ENCODE data around the gene DZIP1. TPM values are rescaled to one million over a fixed set of nuclear protein-coding genes. Genes with fewer than 3 reads are reported as not detected.
A peak's percentile ranks its signal among the peaks of the same experiment; 100 is the strongest.

The DZIP1 gene
- total RNA-seq, 1 experiment from 2014 or later: 33.6 TPM

DNA sequence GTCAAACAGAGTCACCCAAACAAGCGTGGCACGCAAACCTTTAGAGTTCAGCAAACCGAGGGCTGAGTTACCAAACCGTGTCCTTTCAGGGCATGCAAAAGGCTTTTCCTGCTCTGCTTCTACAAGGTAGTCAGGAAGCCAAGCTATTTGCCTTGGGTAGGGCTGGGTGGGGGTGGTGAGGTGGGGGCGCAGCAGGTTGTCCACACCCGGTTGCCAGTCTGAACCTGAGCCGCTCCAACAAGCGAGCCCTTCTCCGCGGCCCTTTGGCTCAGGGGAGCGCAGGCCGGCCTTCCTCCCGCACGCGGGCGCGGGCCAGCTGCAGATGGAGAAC, 92.3 kb downstream of the DZIP1 start:
- Histone ChIP-seq H4K8ac (replicated peaks; ENCODE audit: insufficient read length, low read depth, low read length) (no peak overlapping the region), H3K79me2 (ENCODE audit: insufficient read depth, low read length) (no peaks in the 10 kb centered on the region), H3K9ac (ENCODE audit: extremely low read depth, insufficient read length, low read length) (no peak overlapping the region), H3K23ac (ENCODE audit: insufficient read length, low read depth, low read length) (no peak overlapping the region), H2BK20ac (ENCODE audit: low read depth, low read length, poor library complexity, severe bottlenecking) (no peak overlapping the region), H3K56ac (ENCODE audit: insufficient read length, low read depth, low read length) (no peak overlapping the region), H2AK5ac (ENCODE audit: insufficient read length, low read length) (no peak overlapping the region), H3K4me2 (ENCODE audit: insufficient read depth, insufficient read length, low read length) (peak overlapping the region; percentile 91), H3K27me3 (ENCODE audit: insufficient read depth, low read length) (no peaks in the 10 kb centered on the region), H3K23me2 (ENCODE audit: insufficient read length, low read depth, low read length, poor library complexity, severe bottlenecking) (peaks cover 18% of the 10 kb centered on the region), H3T11ph (ENCODE audit: low read length) (no peak overlapping the region), H4K5ac (ENCODE audit: insufficient read length, low read depth, low read length) (no peak overlapping the region), H4K20me1 (ENCODE audit: control insufficient read depth, insufficient read depth, insufficient read length) (no peaks in the 10 kb centered on the region), H3K79me1 (ENCODE audit: insufficient read depth, low read depth, low read length, poor library complexity, severe bottlenecking) (no peaks in the 10 kb centered on the region), H2BK120ac (ENCODE audit: low read depth, low read length, poor library complexity, severe bottlenecking) (no peak overlapping the region), H3K14ac (ENCODE audit: insufficient read depth, low read length) (no peak overlapping the region), H2BK12ac (ENCODE audit: insufficient read length, low read depth, low read length) (no peak overlapping the region), H2AFZ (ENCODE audit: low read length) (no peak overlapping the region), H2BK15ac (ENCODE audit: low read depth, low read length) (no peak overlapping the region), H3K4ac (ENCODE audit: low read depth, low read length) (no peak overlapping the region), H3K9me3 (ENCODE audit: control insufficient read depth, low read depth, low read length) (no peaks in the 10 kb centered on the region), H3K4me1 (ENCODE audit: insufficient read depth, low read length) (peaks cover 7% of the 10 kb centered on the region; the same call in 1 of the 2 replicates), H4K91ac (ENCODE audit: insufficient read length, low read depth, low read length) (no peak overlapping the region), H3K18ac (ENCODE audit: insufficient read length, low read depth, low read length) (peak overlapping the region; percentile 2), H3K27ac (ENCODE audit: insufficient read length, low read depth, low read length) (no peak overlapping the region), H2BK5ac (ENCODE audit: insufficient read length, low read length) (no peak overlapping the region)
- no peak for DNase-seq
- Mint-ChIP-seq H3K4me1 (peaks cover 36 to 46% of the 10 kb centered on the region in 2 experiments), H3K36me3 (ENCODE audit: insufficient read depth in 1 of 3, low read depth in 3 of 3) (peaks cover 0 to 6% (median 0%) of the 10 kb centered on the region in 3 experiments; a peak in 2 of 7 replicates), H3K27ac (no peak overlapping the region), H3K4me3 (peak overlapping the region; percentile 76 to 78), H3K27me3 (ENCODE audit: low read depth) (peaks cover 28% of the 10 kb centered on the region), H3K9me3 (no peaks in the 10 kb centered on the region)
- no CpG with 5 or more reads among the region's 17 CpGs for WGBS (ENCODE audit: extremely low coverage, insufficient read length, low lambda C conversion rate)
- TF ChIP-seq, protein P1, sequence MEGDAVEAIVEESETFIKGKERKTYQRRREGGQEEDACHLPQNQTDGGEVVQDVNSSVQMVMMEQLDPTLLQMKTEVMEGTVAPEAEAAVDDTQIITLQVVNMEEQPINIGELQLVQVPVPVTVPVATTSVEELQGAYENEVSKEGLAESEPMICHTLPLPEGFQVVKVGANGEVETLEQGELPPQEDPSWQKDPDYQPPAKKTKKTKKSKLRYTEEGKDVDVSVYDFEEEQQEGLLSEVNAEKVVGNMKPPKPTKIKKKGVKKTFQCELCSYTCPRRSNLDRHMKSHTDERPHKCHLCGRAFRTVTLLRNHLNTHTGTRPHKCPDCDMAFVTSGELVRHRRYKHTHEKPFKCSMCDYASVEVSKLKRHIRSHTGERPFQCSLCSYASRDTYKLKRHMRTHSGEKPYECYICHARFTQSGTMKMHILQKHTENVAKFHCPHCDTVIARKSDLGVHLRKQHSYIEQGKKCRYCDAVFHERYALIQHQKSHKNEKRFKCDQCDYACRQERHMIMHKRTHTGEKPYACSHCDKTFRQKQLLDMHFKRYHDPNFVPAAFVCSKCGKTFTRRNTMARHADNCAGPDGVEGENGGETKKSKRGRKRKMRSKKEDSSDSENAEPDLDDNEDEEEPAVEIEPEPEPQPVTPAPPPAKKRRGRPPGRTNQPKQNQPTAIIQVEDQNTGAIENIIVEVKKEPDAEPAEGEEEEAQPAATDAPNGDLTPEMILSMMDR (conservative IDR thresholded peaks at IDR 0.05): no peak
